ENCODE data around the gene RNF223.

RNF223 gene

DNA sequence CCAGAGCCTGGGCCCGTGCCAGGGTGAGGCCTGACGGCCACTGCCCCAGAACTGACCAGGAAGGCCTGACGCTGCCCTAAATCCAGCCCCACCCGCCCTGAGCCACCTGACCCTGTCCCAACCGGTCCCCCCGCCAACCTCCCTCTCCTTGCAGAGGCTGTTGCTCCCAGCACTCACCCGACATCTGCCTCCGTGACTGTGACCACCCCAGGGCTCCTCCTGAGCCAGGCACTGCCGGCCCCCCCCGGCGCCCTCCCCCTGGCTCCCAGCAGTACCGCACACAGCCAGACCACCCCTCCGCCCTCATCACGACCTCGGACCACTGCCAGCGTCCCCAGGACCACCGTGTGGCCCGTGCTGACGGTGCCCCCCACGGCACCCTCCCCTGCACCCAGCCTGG lies 27.9 kb downstream of the RNF223 start:
- DNase-seq (ENCODE audit: low read depth, low spot score) = no peak

DNA sequence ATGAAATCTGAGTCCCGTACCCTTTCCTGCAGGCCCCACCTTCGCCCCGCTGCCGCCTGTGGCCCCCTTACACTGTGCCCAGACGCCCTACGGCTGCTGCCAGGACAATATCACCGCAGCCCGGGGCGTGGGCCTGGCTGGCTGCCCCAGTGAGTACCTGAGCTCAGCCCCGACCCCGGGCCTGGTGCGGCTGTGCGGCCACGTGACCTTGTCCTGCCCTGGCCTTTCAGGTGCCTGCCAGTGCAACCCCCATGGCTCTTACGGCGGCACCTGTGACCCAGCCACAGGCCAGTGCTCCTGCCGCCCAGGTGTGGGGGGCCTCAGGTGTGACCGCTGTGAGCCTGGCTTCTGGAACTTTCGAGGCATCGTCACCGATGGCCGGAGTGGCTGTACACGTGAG lies 29.0 kb downstream of the RNF223 start:
- no peak for DNase-seq (ENCODE audit: low read depth, low spot score)

GRCh38 chr1:1044455-1045078 lies 29.5 kb downstream of the RNF223 start:
- DNase-seq (ENCODE audit: low read depth, low spot score) = no peak

DNA sequence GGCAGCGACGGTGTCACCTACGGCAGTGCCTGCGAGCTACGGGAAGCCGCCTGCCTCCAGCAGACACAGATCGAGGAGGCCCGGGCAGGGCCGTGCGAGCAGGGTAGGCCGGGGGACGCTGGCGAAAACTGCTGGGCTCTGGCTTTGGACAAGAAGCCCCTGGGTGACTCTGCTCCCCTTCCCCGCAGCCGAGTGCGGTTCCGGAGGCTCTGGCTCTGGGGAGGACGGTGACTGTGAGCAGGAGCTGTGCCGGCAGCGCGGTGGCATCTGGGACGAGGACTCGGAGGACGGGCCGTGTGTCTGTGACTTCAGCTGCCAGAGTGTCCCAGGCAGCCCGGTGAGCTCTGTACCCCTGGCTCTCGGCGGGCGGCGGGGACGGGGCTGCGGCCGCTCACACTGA lies 30.2 kb downstream of the RNF223 start:
- no peak for DNase-seq (ENCODE audit: low read depth, low spot score)

- no peak for DNase-seq (ENCODE audit: low read depth, low spot score)
These were observed 30.7 kb downstream of the RNF223 start for GRCh38 chr1:1043411-1043810.

- no peak for DNase-seq (ENCODE audit: low read depth, low spot score)
These were observed 31.3 kb downstream of the RNF223 start for GRCh38 chr1:1042835-1043234.

DNA sequence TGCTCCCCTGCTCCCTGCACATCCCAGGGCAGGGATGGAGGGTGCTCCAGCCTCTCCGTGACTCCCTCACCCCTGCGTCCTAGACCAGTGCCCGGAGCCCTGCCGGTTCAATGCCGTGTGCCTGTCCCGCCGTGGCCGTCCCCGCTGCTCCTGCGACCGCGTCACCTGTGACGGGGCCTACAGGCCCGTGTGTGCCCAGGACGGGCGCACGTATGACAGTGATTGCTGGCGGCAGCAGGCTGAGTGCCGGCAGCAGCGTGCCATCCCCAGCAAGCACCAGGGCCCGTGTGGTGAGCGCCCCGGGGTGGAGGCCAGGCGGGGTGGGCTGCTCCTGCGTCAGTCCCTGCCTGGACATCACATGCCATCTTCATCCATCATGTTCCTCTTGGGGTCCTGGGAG lies 32.2 kb downstream of the RNF223 start:
- no peak for DNase-seq (ENCODE audit: low read depth, low spot score)

DNA sequence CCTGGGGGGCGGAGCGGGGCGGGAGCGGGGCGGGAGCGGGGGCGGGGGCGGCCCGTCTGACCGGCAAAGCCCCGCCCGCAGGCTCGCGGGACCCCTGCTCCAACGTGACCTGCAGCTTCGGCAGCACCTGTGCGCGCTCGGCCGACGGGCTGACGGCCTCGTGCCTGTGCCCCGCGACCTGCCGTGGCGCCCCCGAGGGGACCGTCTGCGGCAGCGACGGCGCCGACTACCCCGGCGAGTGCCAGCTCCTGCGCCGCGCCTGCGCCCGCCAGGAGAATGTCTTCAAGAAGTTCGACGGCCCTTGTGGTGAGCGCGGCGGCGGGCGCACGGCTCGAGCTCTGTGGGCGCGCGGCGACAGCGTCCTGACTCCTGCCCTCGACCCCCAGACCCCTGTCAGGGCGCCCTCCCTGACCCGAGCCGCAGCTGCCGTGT lies 33.0 kb downstream of the RNF223 start:
- DNase-seq (ENCODE audit: low read depth, low spot score) = no peak

- peak; percentile 55 for DNase-seq (ENCODE audit: low read depth, low spot score)
These were observed 33.8 kb downstream of the RNF223 start for GRCh38 chr1:1040004-1040991.

- no peak for DNase-seq (ENCODE audit: low read depth, low spot score)
These were observed 34.8 kb downstream of the RNF223 start for GRCh38 chr1:1039145-1039910.

DNA sequence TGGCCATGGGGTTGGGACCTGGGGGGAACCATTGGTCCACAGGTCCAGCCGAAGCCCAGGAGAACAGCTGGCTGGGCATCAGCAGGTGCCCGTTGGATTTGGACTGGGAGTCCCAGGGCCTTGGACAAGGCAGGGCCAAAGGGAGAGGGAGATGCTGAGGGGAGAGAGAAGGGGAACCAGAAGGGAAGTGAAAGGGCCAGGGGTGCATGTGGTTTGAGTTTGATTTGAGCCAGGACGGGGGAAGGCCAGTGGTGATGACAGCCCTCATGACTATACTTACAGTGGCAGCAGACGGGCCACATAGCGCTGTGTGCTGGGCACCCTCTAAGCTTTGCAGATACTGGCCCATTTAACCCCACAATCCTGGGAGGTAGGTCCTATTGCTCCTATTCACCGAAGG lies 35.4 kb downstream of the RNF223 start:
- no peak for DNase-seq (ENCODE audit: low read depth, low spot score)

DNA sequence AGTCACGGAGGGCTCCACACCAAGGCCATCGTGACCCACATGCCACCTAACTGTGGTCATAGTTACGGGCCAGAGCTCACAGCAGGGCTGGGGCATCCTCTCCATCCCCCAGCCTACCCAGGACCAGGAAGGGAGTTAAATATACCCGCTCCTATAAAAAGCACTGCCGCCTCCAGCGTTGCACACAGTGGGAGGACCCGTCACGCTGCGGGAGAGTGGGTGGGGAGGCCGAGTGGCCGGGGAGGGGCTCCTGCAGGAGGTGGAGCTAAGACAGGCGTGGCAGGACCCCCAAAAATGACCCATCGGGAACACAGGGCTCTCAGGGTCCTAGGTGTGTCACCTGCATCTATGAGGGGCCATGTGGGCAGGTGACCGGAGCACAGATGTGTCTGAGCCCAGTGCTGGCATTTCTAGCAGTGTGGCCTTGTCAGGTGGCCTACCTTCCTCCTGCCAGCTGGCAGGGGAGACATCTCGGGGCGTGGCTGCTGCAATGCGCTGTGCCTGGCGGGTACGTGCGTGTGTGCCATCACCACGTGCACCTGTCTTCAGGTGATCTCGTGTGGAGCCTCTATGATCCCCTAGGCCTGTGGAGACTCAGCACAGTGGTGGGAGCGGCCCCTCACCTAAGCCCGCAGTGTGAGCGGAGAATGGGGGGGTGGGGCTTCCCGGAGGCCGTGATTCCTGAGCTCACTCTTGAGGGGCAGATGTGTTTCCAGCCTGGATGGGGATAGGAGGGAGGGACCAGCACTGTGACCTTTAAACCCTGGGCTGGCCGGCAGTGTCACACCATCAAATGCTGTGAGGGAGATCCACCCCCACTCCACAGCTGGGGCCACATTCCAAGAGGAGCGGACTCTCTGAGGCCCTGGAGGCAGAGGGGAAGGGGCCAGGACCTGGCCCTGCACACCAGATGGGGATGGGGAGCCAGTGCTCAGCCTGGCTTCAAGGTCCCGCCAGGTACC lies 36.5 kb downstream of the RNF223 start:
- no peak for DNase-seq (ENCODE audit: low read depth, low spot score)

DNA sequence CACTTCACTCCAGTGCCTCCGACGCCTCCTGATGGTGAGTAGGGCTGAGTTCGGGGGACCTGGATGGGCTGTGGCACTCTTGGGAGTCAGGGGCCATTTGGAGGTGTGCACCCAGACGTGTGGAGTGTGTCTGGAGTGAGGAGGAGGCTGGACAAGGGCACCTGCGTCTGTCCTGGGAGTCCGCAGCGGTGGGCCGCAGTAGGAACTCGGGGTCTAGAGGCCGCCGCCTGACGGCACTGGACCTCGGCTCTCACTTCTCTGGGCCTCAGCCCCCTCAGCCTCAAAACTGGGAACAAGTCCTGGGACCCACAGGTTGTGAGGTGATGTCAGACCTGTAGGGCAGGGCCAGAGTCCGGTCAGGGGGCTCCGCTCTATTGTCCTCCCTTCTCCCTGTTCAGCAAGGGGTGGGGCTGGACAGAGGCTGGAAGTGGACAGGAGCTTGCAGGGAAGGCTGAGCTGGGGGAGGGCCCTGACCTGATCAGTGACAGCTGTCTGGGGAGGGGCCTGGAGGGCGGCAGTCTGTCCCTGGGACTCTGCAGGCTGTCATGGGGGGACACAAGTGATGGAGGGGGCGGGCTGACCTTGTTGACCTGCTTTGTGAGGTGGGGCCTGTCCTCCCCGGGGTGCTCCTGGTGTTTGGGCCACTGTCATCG lies 38.7 kb downstream of the RNF223 start:
- no peak for DNase-seq (ENCODE audit: low read depth, low spot score)

- DNase-seq (ENCODE audit: low read depth, low spot score) = no peak
These were observed 39.7 kb downstream of the RNF223 start for GRCh38 chr1:1034439-1034781.

DNA sequence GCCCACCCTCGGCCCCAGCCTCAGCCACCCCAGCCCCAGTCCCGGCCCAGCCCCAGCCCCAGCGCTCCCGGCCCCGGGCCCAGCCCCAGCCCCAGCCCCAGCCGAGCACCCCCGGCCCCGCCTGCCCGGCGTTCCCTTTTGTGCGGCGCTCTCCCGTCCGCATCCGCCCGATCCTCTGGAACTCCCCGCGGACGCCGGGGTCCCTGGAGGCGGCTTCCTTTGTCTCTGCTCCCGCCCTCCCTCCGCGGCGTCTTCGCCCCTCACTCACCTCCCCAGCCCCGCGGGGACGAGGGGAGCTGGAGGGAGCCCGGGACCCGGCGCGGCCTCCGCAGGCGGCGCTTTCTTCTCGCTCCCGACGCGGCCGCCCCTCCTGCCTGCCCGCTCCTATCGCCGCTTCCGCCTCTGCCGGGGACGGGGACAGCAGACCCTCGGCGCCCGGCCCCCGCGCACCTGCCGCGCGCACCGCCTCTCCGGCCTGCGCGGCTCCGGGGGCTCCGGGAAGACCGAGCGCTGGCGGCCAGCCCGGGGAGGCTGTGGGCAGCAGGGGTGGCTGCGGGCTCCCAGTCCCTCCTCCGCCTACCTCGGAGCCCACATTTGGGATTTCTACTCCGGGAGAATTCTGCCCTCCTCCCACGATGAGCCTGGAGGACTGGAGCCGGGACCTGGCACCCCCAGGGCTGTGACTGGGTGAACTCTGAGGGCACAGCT lies 40.2 kb downstream of the RNF223 start:
- DNase-seq (ENCODE audit: low read depth, low spot score) = no peak

DNA sequence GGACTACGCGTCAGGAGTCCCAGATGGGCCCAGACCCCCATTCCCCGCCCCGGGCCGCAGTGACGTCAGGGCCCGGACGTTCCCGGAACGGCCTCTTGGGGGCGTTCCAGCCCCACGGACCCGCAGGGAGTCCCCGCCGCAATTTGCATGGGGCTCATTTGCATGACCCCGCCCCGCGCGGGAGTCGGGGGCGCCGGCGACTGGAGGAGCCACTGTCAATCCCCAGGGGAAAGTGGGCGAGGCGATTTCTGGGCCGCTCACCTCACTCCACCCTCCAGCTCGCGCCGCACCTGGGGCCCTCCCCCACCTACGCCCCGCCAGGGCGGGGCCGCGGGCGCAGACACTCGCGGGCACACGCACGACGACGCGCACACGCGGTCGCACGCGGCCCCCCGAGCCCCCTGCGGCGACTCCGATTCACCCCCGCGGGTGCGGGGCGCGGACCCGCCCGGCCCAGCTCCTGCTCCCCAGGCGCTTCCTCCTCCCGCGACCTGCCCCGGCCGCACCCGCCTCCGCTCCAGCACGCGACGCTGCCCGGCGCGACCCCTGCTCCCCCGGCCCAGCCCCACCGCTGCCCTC lies 41.0 kb downstream of the RNF223 start:
- DNase-seq (ENCODE audit: low read depth, low spot score) = peak; percentile 93

DNA sequence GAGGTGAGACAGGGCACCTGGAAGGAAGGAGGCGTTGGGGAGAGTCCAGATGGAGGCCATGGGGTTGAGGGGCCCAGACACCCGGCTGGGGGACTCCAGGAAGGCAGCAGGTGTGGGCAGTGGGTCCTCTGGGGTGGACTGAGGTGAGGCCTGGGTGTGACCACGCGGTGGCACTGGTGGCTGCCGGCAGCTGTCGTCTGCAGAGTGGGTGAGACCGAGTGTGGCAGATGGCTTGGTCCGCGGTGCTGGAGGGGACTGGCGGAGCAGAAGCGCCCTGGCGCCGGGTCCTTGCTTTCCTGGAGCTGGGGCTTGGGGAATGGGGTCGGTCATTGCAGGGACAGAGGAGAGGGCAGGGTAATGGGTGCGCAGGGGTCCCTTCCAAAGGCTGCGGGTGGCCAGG lies 41.7 kb downstream of the RNF223 start:
- no peak for DNase-seq (ENCODE audit: low read depth, low spot score)

- DNase-seq (ENCODE audit: low read depth, low spot score) = no peak
These were observed 42.4 kb downstream of the RNF223 start for GRCh38 chr1:1031659-1032235.

All from activated naive CD8-positive, alpha-beta T cell treated with anti-CD3 and anti-CD28 coated beads, Interleukin-2, amount 50 U/mL, for 16 hours (primary cell).